Activated CD4-positive, CD25-positive, alpha-beta regulatory T cell treated with anti-CD3 and anti-CD28 coated beads, Interleukin-2, amount 50 U/mL, for 16 hours (primary cell): ENCODE data around the gene SPAM1.
"Not testable (repeated sequence)": the region's sequence is repeated elsewhere in the genome, so short reads cannot be mapped to it uniquely, and the experiment has no call there.

ENCODE experiments used
- DNase-seq: peaks from one replicate; pipeline ENCODE4 v3.0.0-alpha.2; 2020; ENCODE audit warnings: low read depth, low spot score

The SPAM1 gene

GRCh38 chr7:123958186-123958703, 33.2 kb downstream of the SPAM1 start:
- DNase-seq = no peak

- DNase-seq = no peak
Observed at GRCh38 chr7:123961771-123962170, 36.7 kb downstream of the SPAM1 start.

- DNase-seq = no peak
Observed at GRCh38 chr7:123966936-123967335, 41.9 kb downstream of the SPAM1 start.

GRCh38 chr7:123972045-123972444, 47.0 kb downstream of the SPAM1 start:
- DNase-seq = no peak

GRCh38 chr7:123972831-123973230, 47.8 kb downstream of the SPAM1 start:
- DNase-seq = no peak

GRCh38 chr7:123974326-123974908, 49.4 kb downstream of the SPAM1 start:
- DNase-seq = no peak

- no peak for DNase-seq
Observed at GRCh38 chr7:123975084-123975483, 50.0 kb downstream of the SPAM1 start.

GRCh38 chr7:123977081-123977480, 52.0 kb downstream of the SPAM1 start:
- DNase-seq = no peak

- DNase-seq = no peak
Observed at GRCh38 chr7:123979876-123980275, 54.8 kb downstream of the SPAM1 start.

- DNase-seq = no peak
Observed at GRCh38 chr7:123987445-123987844, 62.4 kb downstream of the SPAM1 start.

- DNase-seq = no peak
Observed at GRCh38 chr7:123992913-123993518, 68.0 kb downstream of the SPAM1 start.

GRCh38 chr7:123993996-123994395, 69.0 kb downstream of the SPAM1 start:
- no peak for DNase-seq

- no peak for DNase-seq
Observed at GRCh38 chr7:123994449-123994848, 69.4 kb downstream of the SPAM1 start.

GRCh38 chr7:123995617-123996326, 70.7 kb downstream of the SPAM1 start:
- DNase-seq = no peak

GRCh38 chr7:123996327-123996625, 71.2 kb downstream of the SPAM1 start:
- no peak for DNase-seq

- DNase-seq = no peak
Observed at GRCh38 chr7:123998921-123999320, 73.9 kb downstream of the SPAM1 start.

- DNase-seq = no peak
Observed at GRCh38 chr7:123999703-124000102, 74.7 kb downstream of the SPAM1 start.

- not testable (repeated sequence) for DNase-seq
Observed at GRCh38 chr7:124008296-124008695, 83.3 kb downstream of the SPAM1 start.

- DNase-seq = no peak
Observed at GRCh38 chr7:124009321-124009720, 84.3 kb downstream of the SPAM1 start.
